T-cell (primary cell): ENCODE results near the gene ARHGEF12. TPM values are rescaled to one million over a fixed set of nuclear protein-coding genes. Genes with fewer than 3 reads are reported as not detected.

ENCODE experiments used
- ATAC-seq, 4 experiments: fragments of 200-7000 bp in 3 of 4; fragments of 150-1000 bp in 1 of 4; cut with Tn5 transposase; replicated peaks in 1 of 4; 1 replicate in 3 of 4; 2 replicates in 1 of 4; pipeline ENCODE4 v1.10.0; 2021; ENCODE audit warnings: moderate library complexity in 3 of 4, mild to moderate bottlenecking in 2 of 4, moderate number of reproducible peaks in 1 of 4
- CTCF ChIA-PET, 2 donors: fragments of 300-600 bp; sonication (Branson Sonifier 250); formaldehyde crosslinking; loops; one replicate each; lab custom pipeline; 2022; ENCODE audit warnings: antibody characterized with exemption in 2 of 2; lab: Charles Lee
- POLR2A ChIA-PET, 2 donors: fragments of 300-600 bp; sonication (Branson Sonifier 250); formaldehyde crosslinking; loops; one replicate each; lab custom pipeline; 2022; ENCODE audit warnings: antibody characterized with exemption in 2 of 2; lab: Charles Lee
- DNase-seq, 35 experiments: peaks; one replicate each; pipeline versions ENCODE4 v3.0.0 to v3.0.0-alpha.2; 2013 to 2023
- H3K27ac ChIP-seq: one replicate; pipeline ENCODE4 v1.5.1; 2013; ENCODE audit warnings: low read length
- H3K27me3 ChIP-seq, 2 experiments: replicated peaks in 1 of 2; 1 replicate in 1 of 2; 2 replicates in 1 of 2; pipeline versions ENCODE4 v1.6.1 to v1.7.0; 2013; ENCODE audit warnings: low read length in 1 of 2, mixed read lengths in 1 of 2; ENCODE audit not compliant: control insufficient read depth in 2 of 2, insufficient read depth in 2 of 2; ENCODE audit errors: extremely low read depth in 1 of 2
- H3K36me3 ChIP-seq, 2 donors: 1 replicate in 1 of 2; 2 replicates in 1 of 2; pipeline versions ENCODE4 v1.6.1 to v1.7.0; 2013; ENCODE audit warnings: low read length in 1 of 2; ENCODE audit not compliant: control insufficient read depth in 2 of 2, insufficient read depth in 1 of 2; ENCODE audit errors: extremely low read depth in 1 of 2
- H3K4me1 ChIP-seq, 2 experiments: 1 replicate in 1 of 2; 2 replicates in 1 of 2; pipeline versions ENCODE4 v1.6.1 to v1.7.0; 2013; ENCODE audit warnings: low read length in 2 of 2, mixed read lengths in 1 of 2; ENCODE audit not compliant: insufficient read depth in 2 of 2, control insufficient read depth in 1 of 2; ENCODE audit errors: extremely low read depth in 1 of 2
- H3K4me3 ChIP-seq, 2 donors: 1 replicate in 1 of 2; 2 replicates in 1 of 2; pipeline versions ENCODE4 v1.5.1 to v1.7.0; 2013; ENCODE audit warnings: mild to moderate bottlenecking in 2 of 2, low read length in 1 of 2, moderate library complexity in 1 of 2; ENCODE audit not compliant: control insufficient read depth in 1 of 2; ENCODE audit errors: extremely low read depth in 1 of 2
- H3K9me3 ChIP-seq: 2 replicates; pipeline ENCODE4 v1.7.0; 2013
- H3K27ac Mint-ChIP-seq, 2 donors: one replicate each; pipeline ENCODE4 v1.8.0; 2020 to 2021; ENCODE audit warnings: mild to moderate bottlenecking in 2 of 2, mixed read lengths in 2 of 2
- H3K27me3 Mint-ChIP-seq, 2 donors: one replicate each; pipeline ENCODE4 v1.8.0; 2021 to 2022; ENCODE audit warnings: mixed read lengths in 2 of 2
- H3K36me3 Mint-ChIP-seq: one replicate; pipeline ENCODE4 v1.8.0; 2021; ENCODE audit warnings: mixed read lengths
- H3K4me1 Mint-ChIP-seq, 3 donors: one replicate each; pipeline ENCODE4 v1.8.0; 2020 to 2022; ENCODE audit warnings: mixed read lengths in 3 of 3, mild to moderate bottlenecking in 1 of 3
- H3K4me3 Mint-ChIP-seq, 3 donors: one replicate each; pipeline ENCODE4 v1.8.0; 2020 to 2022; ENCODE audit warnings: mild to moderate bottlenecking in 3 of 3, mixed read lengths in 3 of 3, moderate library complexity in 3 of 3
- H3K9me3 Mint-ChIP-seq, 3 donors: one replicate each; pipeline ENCODE4 v1.8.0; 2020 to 2022; ENCODE audit warnings: mixed read lengths in 3 of 3
- WGBS: methylation state at CpG from one replicate; pipeline ENCODE4 v1.1.5; 2013; ENCODE audit warnings: missing lambda C conversion rate; ENCODE audit not compliant: insufficient coverage; 5-methylcytosine and 5-hydroxymethylcytosine counted together
- total RNA-seq, 35 experiments: library from RNA in 6 of 35; stranded (reverse) in 6 of 35; fragments of 120-200 nt in 1 of 35; gene quantifications; one replicate each; pipeline versions ENCODE4 v1.2.1 to v1.2.4 and lab custom pipeline; 2013 to 2026

ARHGEF12 gene
- total RNA-seq, 5 donors from 2014 or later (not counting 1 experiment from before 2014, with no cell fraction given), result 4.8 to 12.8 (median 8.0) TPM

DNA sequence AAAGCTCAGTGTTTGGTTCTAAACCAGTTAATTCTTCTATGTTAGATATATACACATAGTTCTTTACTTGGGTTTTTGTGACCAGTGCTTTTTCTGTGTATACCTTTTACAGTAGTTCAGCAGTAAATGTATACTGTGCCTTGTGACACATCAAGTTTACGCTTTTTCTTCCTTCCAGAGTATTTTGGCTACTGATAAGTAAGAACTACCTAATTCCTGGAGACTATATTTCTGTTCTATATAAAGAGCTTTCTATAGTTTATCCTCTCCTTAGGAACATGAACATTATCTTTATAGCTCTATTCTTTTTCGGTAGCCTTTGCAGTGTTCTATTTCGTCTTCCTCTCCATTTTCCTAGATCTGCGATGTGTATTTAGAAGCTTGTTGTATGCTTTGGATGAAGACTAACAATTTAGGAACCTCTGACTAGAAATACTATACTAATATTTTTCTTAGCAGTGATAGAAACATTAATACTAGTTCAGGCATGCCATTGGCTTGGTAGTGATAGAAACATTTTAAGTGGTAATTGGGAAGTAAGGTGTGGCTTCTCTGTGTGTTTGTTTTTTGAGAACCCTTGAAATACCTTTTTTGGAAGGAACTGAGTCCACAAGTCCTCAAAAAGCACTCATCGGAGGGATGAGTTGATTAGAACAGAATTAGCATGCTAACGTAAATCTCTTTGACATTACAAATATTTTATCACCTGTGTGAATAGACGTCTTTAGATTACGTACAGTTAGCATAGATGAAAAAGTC is 74.6 kb downstream of the ARHGEF12 start:
- Histone ChIP-seq H3K36me3 (no peaks in the 10 kb centered on the region), H3K4me3 (no peak overlapping the region), H3K9me3 (no peaks in the 10 kb centered on the region), H3K4me1 (no peaks in the 10 kb centered on the region), H3K27me3 (no peaks in the 10 kb centered on the region), H3K27ac (no peak overlapping the region)
- Mint-ChIP-seq H3K27me3 (no peaks in the 10 kb centered on the region), H3K9me3 (no peaks in the 10 kb centered on the region), H3K36me3 (peaks cover 8% of the 10 kb centered on the region), H3K4me1 (no peaks in the 10 kb centered on the region), H3K4me3 (no peak overlapping the region), H3K27ac (no peak overlapping the region)
- ChIA-PET CTCF (interaction anchor here in 1 of 2 donors (0.6 to 0.7 kb wide), 2 partner anchors 34 to 60 kb away, joined by 3 read pairs; no protein-coding TSS in a partner anchor), POLR2A (interaction anchor here in 1 of 2 donors (0.6 kb wide), 1 partner anchor 10 kb away, joined by 12 read pairs; no protein-coding TSS in a partner anchor)
- ATAC-seq (no peak), DNase-seq (no peak)
- no CpG with 5 or more reads among the region's 8 CpGs for WGBS

GRCh38 chr11:120413480-120413879 is 77.3 kb downstream of the ARHGEF12 start:
- no peak overlapping the region for H3K4me3 ChIP-seq
- ChIA-PET CTCF (no interaction called here), POLR2A (no interaction called here)
- H3K9me3 Mint-ChIP-seq, result no peaks in the 10 kb centered on the region
- no peaks in the 10 kb centered on the region for H3K27me3 Mint-ChIP-seq
- no peaks in the 10 kb centered on the region for H3K36me3 ChIP-seq
- ATAC-seq, result no peak
- peaks cover 8% of the 10 kb centered on the region for H3K36me3 Mint-ChIP-seq
- H3K27ac Mint-ChIP-seq, result no peak overlapping the region
- H3K4me3 Mint-ChIP-seq, result no peak overlapping the region
- no peaks in the 10 kb centered on the region for H3K4me1 Mint-ChIP-seq
- no peaks in the 10 kb centered on the region for H3K9me3 ChIP-seq
- no peaks in the 10 kb centered on the region for H3K27me3 ChIP-seq
- H3K4me1 ChIP-seq, result no peaks in the 10 kb centered on the region
- no peak for DNase-seq
- no peak overlapping the region for H3K27ac ChIP-seq

GRCh38 chr11:120420572-120420971 is 84.4 kb downstream of the ARHGEF12 start:
- peaks cover 0 to 1% (median 0%) of the 10 kb centered on the region in 3 donors for H3K4me1 Mint-ChIP-seq
- Histone ChIP-seq H3K4me1 (no peaks in the 10 kb centered on the region), H3K4me3 (no peak overlapping the region), H3K9me3 (no peaks in the 10 kb centered on the region), H3K27ac (no peak overlapping the region), H3K36me3 (no peaks in the 10 kb centered on the region), H3K27me3 (no peaks in the 10 kb centered on the region)
- ChIA-PET POLR2A (interaction anchor here in 1 of 2 donors (0.6 kb wide), 1 partner anchor 9 kb away, joined by 12 read pairs; no protein-coding TSS in a partner anchor), CTCF (no interaction called here)
- peaks cover 0 to 3% of the 10 kb centered on the region in 2 donors for H3K27me3 Mint-ChIP-seq
- H3K27ac Mint-ChIP-seq, result no peak overlapping the region
- DNase-seq (no peak), ATAC-seq (no peak)
- no CpG with 5 or more reads among the region's 4 CpGs for WGBS
- H3K36me3 Mint-ChIP-seq, result no peaks in the 10 kb centered on the region
- H3K4me3 Mint-ChIP-seq, result no peak overlapping the region
- no peaks in the 10 kb centered on the region for H3K9me3 Mint-ChIP-seq

DNA sequence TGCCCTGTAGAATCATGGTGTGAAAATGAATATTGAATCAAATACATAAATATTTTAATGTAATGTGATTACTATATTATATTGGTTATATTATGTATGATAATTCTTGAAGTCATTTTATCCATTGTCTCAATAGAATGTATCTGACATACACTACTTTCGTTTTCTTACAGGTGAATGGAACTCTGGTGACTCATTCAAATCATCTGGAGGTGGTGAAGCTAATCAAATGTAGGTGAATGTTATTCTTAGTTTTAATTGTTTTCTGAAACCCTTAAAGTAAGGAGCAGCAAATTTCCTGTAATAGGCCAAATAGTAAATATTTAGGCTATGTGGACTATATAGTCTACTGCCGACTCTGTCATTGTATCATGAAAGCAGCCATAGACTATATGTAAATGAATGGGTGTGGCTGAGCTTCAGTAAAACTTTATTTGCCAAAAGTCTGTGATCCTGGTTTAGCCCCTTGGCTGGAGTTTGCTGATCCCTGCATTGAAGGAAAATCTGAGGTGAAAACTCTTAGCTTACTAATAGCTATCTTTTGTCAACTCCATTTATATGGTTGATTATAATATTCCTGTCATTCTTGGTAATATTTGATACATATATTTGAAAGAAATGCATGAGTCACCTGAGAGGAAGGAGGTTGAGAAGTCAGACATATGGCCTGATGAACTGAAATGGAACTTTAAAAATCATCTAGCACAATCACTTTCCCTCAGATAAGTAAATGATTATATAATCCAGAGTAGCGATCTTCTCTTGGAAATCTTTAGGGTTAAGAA is 88.2 kb downstream of the ARHGEF12 start:
- Mint-ChIP-seq H3K27me3 (peaks cover 0 to 3% of the 10 kb centered on the region in 2 donors), H3K36me3 (peaks cover 3% of the 10 kb centered on the region), H3K4me1 (peaks cover 0 to 1% (median 0%) of the 10 kb centered on the region in 3 donors), H3K9me3 (no peaks in the 10 kb centered on the region), H3K4me3 (no peak overlapping the region), H3K27ac (no peak overlapping the region)
- ChIA-PET POLR2A (interaction anchor here in 1 of 2 donors (0.6 kb wide), 1 partner anchor 1170 kb away, joined by 3 read pairs; no protein-coding TSS in a partner anchor), CTCF (no interaction called here)
- Histone ChIP-seq H3K36me3 (no peaks in the 10 kb centered on the region), H3K4me1 (no peaks in the 10 kb centered on the region), H3K9me3 (no peaks in the 10 kb centered on the region), H3K4me3 (no peak overlapping the region), H3K27ac (no peak overlapping the region), H3K27me3 (no peaks in the 10 kb centered on the region)
- 100% methylated on average over 1 of the region's 3 CpGs for WGBS
- no peak for ATAC-seq
- no peak for DNase-seq

DNA sequence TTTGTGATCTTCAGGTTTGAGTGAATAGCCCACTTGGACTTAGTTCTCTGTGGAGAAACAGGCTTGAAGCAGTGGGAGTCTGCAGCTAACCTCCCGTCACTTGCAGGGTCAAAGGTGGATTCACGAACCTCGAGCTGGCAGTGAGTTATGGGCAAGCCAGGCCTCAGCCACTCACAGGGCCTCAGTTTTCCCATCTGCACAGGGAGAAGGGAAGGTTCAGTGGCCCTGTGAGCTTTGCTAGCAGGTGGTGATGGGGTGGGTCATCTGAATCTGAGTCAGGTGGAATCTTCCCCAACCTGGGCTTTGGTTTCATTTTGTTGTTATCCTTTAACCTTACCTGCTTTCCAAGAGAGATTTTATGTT is 88.7 kb downstream of the ARHGEF12 start:
- DNase-seq (no peak), ATAC-seq (no peak)
- Histone ChIP-seq H3K27me3 (no peaks in the 10 kb centered on the region), H3K36me3 (no peaks in the 10 kb centered on the region), H3K4me3 (no peak overlapping the region), H3K9me3 (no peaks in the 10 kb centered on the region), H3K4me1 (no peaks in the 10 kb centered on the region), H3K27ac (no peak overlapping the region)
- Mint-ChIP-seq H3K27ac (no peak overlapping the region), H3K4me3 (no peak overlapping the region), H3K4me1 (peaks cover 0 to 1% (median 0%) of the 10 kb centered on the region in 3 donors), H3K27me3 (peaks cover 0 to 3% of the 10 kb centered on the region in 2 donors), H3K36me3 (peaks cover 3% of the 10 kb centered on the region), H3K9me3 (no peaks in the 10 kb centered on the region)
- WGBS, result no CpG with 5 or more reads among the region's 3 CpGs
- POLR2A ChIA-PET, result interaction anchor here in 1 of 2 donors (0.7 kb wide), 1 partner anchor 21 kb away, joined by 6 read pairs; no protein-coding TSS in a partner anchor
- CTCF ChIA-PET, result no interaction called here

DNA sequence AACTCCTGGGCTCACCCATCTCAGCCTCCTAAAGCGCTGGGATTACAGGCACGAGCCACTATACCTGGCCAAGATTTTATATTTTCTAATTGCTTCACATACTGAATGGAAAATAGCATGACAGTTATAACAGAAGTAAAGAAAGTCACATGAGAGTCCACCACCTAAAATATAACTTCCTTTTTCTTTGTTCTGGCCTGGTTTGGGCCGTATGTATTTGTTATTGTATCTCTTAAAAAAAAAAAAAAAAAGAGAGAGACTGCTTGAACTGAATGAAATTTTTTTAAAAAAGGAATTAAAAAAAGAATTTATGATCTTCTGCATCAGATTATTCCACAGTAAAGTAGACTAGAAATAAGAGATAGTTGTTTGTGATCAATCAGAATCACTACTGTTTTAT is 89.3 kb downstream of the ARHGEF12 start:
- ChIA-PET CTCF (no interaction called here), POLR2A (interaction anchor here in 1 of 2 donors (0.7 kb wide), 1 partner anchor 22 kb away, joined by 6 read pairs; no protein-coding TSS in a partner anchor)
- H3K27me3 ChIP-seq, result no peaks in the 10 kb centered on the region
- no peak for ATAC-seq
- DNase-seq, result no peak
- H3K4me3 ChIP-seq, result no peak overlapping the region
- H3K4me1 ChIP-seq, result no peaks in the 10 kb centered on the region
- Mint-ChIP-seq H3K27me3 (peaks cover 0 to 2% of the 10 kb centered on the region in 2 donors), H3K4me3 (no peak overlapping the region), H3K27ac (no peak overlapping the region), H3K9me3 (no peaks in the 10 kb centered on the region), H3K36me3 (peaks cover 3% of the 10 kb centered on the region), H3K4me1 (peaks cover 0 to 1% (median 0%) of the 10 kb centered on the region in 3 donors)
- no peaks in the 10 kb centered on the region for H3K9me3 ChIP-seq
- no peaks in the 10 kb centered on the region for H3K36me3 ChIP-seq
- no CpG with 5 or more reads among the region's 3 CpGs for WGBS
- no peak overlapping the region for H3K27ac ChIP-seq
